Activated T-cell treated with anti-CD3 and anti-CD28 coated beads, Interleukin-2, amount 50 U/mL, for 1 hour (primary cell): Measurements from ENCODE around the gene BIVM.

ENCODE experiments used
- DNase-seq: peaks from one replicate; pipeline ENCODE4 v3.0.0-alpha.2; 2020

The BIVM gene

GRCh38 chr13:102845630-102846260, 46.8 kb downstream of the BIVM start, which contains the start of gene ERCC5:
TSS of gene ERCC5 (plus strand) at chr13:102846032. CDS start at chr13:102846267, 235 bp downstream.
- DNase-seq, result peak; percentile 98

- peak; percentile 57 for DNase-seq
These were observed 47.5 kb downstream of the BIVM start for GRCh38 chr13:102846261-102847015.

- DNase-seq, result peak; percentile 20
These were observed 48.6 kb downstream of the BIVM start for GRCh38 chr13:102847272-102848234.

GRCh38 chr13:102848956-102849355, 50.0 kb downstream of the BIVM start:
- DNase-seq, result no peak

GRCh38 chr13:102852556-102852955, 53.6 kb downstream of the BIVM start:
- no peak for DNase-seq

GRCh38 chr13:102854675-102855074, 55.8 kb downstream of the BIVM start:
- peak; percentile 19 for DNase-seq

- no peak for DNase-seq
These were observed 57.6 kb downstream of the BIVM start for GRCh38 chr13:102856557-102856956.

- no peak for DNase-seq
These were observed 63.8 kb downstream of the BIVM start for GRCh38 chr13:102862624-102863210.

GRCh38 chr13:102863590-102863989, 64.7 kb downstream of the BIVM start:
- no peak for DNase-seq

GRCh38 chr13:102868366-102868936, 69.5 kb downstream of the BIVM start:
- no peak for DNase-seq

- DNase-seq, result no peak
These were observed 71.2 kb downstream of the BIVM start for GRCh38 chr13:102869948-102870676.

- DNase-seq, result peak; percentile 45
These were observed 71.9 kb downstream of the BIVM start for GRCh38 chr13:102870677-102871415.

GRCh38 chr13:102872131-102872530, 73.2 kb downstream of the BIVM start:
- no peak for DNase-seq

GRCh38 chr13:102872531-102872930, 73.6 kb downstream of the BIVM start:
- no peak for DNase-seq

- no peak for DNase-seq
These were observed 74.7 kb downstream of the BIVM start for GRCh38 chr13:102873653-102874052.

- DNase-seq, result no peak
These were observed 76.3 kb downstream of the BIVM start for GRCh38 chr13:102875256-102875655.

- DNase-seq, result no peak
These were observed 78.4 kb downstream of the BIVM start for GRCh38 chr13:102877303-102877702.

GRCh38 chr13:102878481-102878880, 79.6 kb downstream of the BIVM start:
- no peak for DNase-seq

GRCh38 chr13:102879793-102880499, 81.0 kb downstream of the BIVM start:
- DNase-seq, result no peak
